HG02885 (cell line): ENCODE measurements around the gene CSAG3.

Experiments used
- ATAC-seq: cut with Tn5 transposase; IDR thresholded peaks from one replicate; pipeline ENCODE4 v1.9.1; 2021; ENCODE audit warnings: mild to moderate bottlenecking; ENCODE audit not compliant: unreplicated experiment, poor library complexity

CSAG3 gene

DNA sequence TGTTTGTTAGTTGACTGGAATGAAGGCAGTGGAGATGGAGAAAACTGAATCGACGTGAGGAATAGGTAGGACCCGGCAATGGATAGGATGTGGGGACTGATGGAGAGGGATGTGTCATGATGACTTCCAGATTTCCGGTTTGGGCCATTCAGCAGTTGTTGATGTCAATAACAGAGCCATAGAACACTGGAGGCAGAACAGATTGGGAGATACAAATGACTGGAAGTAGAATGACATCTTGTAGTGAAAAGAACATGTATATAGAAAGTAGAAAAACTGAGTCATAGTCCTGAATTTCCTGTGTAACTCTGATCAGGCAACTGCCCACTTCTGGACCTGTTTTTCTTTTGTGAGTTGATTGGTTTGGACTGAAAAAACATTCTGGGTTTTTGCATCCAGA, 47.0 kb downstream of the CSAG3 start:
- ATAC-seq, result no peak
